GF-D8 (cell line): ENCODE measurements around the gene GAD2.
"Not testable (repeated sequence)": the region's sequence is repeated elsewhere in the genome, so short reads cannot be mapped to it uniquely, and the experiment has no call there.

ENCODE experiments used
- DNase-seq: peaks from one replicate; lab custom pipeline; 2025; lab: John Stamatoyannopoulos, UW

GAD2 gene

DNA sequence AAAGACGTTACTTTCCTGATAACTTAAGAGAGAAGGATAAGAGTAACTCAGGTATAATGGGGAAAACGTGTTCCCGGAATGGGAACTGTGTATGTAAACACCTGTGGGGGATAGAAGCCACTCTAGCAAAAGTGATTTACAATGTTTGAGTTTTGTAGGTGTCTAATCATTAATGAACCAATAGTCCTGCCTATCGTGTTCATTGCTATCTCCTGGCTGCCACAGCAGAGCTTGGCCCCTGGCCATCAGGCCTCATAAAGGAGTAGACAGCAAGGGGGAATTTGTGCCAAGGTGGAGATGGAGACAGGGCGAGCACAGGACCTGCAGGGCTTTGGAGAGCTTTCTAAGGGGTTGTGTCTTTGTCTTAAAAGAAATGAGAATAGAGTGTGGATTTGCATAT lies 102.1 kb downstream of the GAD2 start:
- no peak for DNase-seq

DNA sequence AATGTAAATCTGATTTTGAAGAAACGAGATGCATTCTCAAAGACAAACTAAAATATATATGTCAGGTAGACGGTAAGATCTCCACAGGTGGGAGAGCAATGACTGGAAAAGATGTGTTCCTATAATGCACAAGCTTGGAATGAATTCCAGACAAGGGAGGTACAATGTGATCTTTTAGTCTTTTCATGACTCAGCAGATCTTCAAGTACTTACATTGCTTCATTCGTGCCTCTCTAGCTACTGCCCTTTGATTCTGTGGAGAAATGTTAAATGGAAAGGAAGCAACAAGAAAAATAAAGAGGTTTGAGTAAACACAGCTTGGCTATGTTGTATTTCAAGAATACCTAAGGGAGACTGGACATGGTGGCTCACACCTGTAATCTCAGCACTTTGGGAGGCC lies 106.6 kb downstream of the GAD2 start:
- DNase-seq: no peak

DNA sequence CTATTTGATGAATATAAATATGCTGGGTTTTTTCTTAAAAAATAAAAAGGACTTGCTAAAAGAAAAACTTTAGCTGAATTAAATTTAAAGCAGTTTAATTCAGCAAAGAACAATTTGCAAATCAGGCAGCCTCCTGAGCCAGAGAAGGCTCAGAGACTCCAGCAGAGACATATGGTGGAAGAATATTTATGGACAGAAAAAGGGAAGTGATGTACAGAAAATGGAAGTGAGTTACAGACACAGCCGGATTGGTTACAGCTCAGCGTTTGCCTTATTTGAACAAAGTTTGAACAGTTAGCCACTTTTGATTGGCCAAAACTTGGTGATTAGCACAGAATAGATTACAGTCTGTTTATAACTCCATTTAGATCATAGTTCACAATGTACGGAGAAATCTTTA lies 110.3 kb downstream of the GAD2 start:
- DNase-seq: no peak

DNA sequence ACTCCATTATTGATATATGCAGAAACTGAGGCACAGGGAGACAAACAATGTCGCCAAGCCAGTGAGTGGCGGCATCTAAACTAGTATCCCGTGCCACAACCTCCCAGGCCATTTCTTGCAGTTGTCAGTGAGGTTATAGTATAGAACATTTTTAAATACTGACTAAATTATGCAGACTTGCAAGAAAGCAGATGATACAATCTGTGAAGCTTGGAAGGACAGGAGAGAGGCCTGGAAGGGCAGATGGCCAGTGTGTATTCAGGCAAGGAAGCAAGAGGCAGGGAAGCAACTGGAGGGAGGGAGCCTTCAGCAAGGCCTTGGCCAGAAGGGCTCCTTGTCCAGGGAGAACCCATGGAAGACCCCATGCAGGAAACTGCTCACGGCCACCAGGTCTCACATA lies 111.2 kb downstream of the GAD2 start:
- no peak for DNase-seq

DNA sequence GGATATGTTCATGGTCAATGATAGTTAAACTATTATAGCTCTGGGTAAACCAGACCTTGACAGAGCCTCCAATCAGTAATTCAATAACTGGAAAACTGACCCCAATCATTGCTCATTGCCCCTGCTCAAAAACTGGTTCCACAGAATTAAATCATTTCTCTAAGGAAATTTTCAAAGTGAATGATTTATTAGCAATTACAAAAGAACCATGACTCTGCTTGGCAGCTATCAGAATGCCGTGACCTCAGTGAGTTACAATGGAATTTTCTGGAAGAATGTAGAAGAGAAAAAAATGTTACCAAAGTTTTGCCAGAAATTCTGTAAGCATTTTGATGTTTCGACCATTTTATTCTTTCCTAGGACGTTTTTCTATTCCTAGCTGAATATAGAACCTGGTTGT lies 114.8 kb downstream of the GAD2 start:
- DNase-seq: no peak

DNA sequence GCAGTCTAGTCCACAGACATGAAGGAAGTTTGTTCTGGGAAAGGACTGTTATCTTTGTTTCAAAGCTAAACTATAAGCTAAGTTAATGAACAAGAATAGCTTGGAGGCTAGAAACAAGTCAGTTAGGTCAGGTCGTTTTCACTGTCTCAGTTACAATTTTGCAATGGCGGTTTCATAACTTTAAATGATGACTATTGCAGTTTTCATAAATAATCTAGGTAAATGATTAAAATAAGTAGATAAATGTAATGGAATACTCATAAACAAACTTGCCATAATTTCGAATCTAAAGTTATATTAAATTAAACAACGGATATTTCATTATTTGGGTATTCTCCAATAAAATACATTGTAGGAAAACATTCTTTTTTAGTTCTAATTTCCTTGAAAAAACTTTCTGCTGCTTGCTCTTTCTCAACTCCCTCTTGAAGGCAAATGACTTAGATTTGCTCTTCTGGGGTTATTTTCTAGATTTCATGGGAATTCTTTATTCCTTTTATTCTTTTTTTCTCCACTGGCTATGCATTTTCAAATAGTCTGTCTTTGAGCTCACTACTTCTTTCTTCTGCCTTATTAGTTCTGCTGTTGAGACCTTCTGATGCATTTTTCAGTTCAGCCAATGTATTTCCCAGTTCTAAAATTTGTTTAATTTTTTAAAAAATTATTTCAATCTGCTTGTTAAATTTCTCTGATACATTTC lies 117.8 kb downstream of the GAD2 start:
- DNase-seq: no peak

DNA sequence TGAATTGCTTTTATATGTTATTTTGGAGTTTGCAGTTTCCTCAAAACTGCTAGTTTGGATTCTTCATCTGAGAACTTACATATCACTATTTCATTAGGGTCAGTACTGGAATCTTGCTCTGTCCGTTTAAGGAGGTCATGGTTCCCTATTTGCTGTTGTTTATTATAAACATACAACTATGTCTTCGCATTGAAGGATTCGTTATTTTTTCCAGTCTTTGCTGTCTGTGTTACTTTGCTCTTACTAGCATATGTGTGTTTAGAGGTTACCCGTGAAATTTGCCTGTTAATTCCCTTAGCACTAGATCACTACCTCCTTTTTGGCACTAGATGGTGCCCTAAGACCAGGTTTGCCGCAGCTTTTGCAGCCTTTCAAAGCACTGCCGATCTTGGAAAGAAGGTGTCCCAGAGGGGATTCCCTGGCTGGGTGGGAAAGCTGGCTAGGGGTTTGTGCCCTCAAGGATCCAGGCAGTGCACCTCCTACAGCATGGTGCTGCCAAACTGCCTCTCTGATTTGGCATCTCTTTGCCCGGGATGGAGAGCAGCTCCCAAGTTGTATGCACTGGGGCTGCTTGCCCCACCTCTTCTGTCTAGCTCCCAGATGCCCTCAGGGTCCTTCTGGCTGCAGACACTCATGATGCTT lies 118.5 kb downstream of the GAD2 start:
- DNase-seq: no peak

DNA sequence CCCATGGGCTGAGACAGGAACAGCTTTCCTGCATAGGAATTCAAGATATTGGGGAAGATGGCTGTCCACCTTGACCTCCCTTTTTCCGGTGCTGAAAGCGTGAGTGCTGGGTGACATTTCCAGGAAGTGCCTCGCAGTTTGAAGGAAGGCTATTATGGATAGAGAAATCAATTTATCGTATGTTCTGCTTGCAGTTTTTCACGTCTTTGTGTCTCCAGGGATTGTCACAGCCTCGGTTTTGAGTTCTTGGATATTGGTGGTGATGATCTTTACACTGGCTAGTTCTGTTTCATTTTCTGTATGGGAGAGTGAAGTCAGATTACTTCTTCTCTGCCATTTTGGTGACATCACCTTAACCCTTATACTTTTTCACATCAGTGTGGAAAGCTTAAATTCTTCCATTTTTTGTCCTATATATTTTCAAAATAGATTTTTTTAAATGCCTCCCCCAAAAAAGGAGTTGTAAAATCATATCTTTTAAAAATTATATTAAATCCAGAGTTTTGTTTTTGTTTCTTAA lies 119.1 kb downstream of the GAD2 start:
- no peak for DNase-seq

DNA sequence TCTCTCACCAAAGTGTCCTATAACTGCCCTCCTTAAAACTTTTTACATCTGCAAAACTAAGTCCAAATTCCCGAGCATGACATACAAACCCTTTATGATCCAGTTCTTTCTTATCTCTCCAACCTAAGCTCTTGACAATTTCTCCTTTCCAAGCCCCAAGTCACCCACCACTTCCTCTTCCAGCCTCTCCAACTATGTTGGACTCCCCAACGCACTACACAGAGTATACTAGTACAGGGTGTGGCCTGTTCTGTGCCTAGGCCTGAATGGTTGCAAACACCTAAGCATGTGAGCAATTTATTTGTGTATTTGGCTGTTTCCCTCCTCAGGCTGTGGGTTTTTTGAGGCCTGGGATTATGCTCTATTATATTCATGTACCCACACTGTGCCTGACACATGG lies 120.4 kb downstream of the GAD2 start:
- DNase-seq: peak; percentile 24

DNA sequence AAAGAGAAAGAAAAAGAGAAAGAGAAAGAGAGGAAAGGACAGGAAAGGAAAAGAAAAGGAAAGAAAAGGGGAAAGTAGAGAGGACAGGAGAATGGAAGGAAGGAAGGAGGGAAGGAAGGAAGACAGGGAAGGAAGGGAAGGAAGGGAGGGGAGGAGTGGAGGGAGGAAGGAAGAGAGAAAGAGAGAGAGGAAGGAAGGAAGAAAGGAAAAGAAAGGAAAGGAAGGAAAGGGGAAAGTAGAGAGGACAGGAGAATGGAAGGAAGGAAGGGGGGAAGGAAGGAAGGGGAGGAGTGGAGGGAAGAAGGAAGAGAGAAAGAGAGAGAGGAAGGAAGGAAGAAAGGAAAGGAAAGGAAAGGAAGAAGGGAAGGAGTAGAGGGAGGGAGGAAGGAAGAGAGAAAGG lies 125.1 kb downstream of the GAD2 start:
- DNase-seq: no peak

DNA sequence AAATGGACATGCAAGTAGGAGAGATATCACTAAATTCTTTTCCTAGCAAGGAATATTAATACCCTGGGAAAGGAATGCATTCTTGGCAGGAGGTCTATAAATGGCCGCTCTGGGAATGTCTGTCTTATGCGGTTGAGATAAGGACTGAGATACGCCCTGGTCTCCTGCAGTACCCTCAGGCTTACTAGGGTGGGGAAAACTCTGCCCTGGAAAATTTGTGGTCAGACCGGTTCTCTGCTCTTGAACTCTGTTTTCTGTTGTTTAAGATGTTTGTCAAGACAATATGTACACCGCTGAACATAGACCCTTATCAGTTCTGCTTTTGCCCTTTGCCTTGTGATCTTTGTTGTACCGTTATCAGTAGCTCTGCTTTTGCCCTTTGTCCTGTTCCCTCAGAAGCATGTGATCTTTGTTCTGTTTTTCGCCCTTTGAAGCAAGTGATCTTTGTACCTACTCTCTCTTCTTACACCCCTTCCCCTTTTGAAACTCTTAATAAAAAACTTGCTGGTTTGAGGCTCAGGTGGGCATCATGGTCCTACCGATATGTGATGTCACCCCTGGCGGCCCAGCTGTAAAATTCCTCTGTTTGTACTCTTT lies 132.3 kb downstream of the GAD2 start:
- not testable (repeated sequence) for DNase-seq
